ENCODE results near the gene TBK1.
"Not testable (repeated sequence)": the region's sequence is repeated elsewhere in the genome, so short reads cannot be mapped to it uniquely, and the experiment has no call there.

The TBK1 gene

GRCh38 chr12:64496839-64497400, 45.0 kb downstream of the TBK1 start:
- no peak for DNase-seq (ENCODE audit: low read depth in 2 of 2)

- no peak for DNase-seq (ENCODE audit: low read depth in 2 of 2)
These were observed 45.6 kb downstream of the TBK1 start for GRCh38 chr12:64497484-64497883.

DNA sequence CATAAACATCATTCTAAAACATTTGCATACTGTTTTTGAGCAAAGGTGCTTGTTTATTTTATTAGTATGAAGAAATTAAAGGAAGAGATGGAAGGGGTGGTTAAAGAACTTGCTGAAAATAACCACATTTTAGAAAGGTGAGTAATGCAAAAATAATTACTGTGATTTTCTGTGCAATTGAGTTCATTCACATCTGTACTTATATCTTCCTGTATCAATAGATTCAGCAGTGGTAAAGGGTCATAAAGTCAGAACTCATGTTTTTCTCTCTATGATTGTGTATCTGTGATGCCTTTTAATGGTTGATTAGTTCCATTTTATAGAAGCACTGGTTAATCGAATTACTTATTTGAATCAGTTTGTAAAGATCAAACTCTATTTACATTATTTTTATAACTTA, 46.0 kb downstream of the TBK1 start:
- DNase-seq (ENCODE audit: low read depth in 2 of 2), result no peak

GRCh38 chr12:64500394-64500793, 48.5 kb downstream of the TBK1 start:
- no peak for DNase-seq (ENCODE audit: low read depth in 2 of 2)

DNA sequence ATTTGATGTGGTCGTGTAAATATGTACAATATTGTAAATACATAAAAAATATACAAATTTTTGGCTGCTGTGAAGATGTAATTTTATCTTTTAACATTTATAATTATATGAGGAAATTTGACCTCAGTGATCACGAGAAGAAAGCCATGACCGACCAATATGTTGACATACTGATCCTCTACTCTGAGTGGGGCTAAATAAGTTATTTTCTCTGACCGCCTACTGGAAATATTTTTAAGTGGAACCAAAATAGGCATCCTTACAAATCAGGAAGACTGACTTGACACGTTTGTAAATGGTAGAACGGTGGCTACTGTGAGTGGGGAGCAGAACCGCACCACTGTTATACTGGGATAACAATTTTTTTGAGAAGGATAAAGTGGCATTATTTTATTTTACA, 49.6 kb downstream of the TBK1 start:
- no peak for DNase-seq (ENCODE audit: low read depth in 2 of 2)

DNA sequence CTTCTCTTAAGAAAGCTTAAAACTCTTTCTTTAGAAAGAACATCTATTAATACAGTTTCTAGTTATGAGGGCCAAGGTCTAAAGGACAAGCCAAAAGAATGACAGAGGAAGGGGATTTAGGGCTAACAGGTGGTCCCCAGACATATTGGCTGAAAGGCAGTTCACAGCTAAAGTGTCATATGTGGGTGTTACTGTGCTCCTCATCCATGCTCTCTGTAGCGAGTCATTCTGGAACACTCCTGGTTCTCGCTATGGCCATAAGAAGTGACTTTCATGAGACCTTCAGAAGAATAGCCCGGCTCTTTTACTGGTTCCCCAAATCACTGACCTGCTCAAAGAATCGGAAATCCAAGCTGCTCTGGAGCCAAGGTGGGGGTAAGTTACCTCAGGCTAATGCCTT, 55.0 kb downstream of the TBK1 start:
- DNase-seq (ENCODE audit: low read depth in 2 of 2), result no peak

DNA sequence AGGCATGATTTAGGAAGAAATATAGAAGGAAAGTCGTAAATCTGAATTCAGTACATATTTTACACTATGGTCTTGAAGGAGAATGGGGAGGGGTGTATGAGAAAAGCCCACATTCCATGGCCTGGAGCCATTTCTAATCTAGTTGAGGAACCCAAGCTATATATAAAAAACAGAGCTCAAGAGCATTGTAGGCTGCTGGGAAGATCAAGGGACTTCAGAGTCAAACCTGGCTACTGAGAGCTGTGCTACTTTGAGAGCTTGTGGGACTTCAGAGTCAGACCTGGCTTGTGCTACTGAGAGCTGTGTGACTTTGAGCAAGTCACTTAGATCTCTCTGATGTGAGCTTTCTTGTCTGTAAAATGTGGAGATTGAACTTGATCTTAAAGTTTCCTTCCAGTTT, 58.7 kb downstream of the TBK1 start:
- no peak for DNase-seq (ENCODE audit: low read depth in 2 of 2)

GRCh38 chr12:64518396-64518795, 66.5 kb downstream of the TBK1 start:
- DNase-seq (ENCODE audit: low read depth in 2 of 2), result no peak

DNA sequence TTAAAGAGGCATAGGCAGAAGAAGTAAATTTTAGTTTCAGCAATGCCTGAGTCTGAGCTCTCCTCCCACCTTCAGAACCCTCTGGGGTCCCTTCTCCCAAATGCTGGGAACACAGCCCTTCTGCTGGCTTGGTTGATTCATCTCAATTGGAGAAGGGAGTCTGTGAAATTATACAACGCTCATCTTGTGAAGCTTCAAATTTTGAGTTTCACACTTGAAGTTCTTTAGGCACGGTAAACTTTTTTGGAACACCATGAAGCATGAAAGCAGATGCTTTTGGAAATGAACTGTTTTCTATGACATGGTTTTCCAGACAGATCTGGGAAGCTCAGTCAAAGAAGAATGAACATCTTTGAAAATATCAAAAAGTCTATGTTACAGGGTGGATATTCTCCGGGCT, 69.9 kb downstream of the TBK1 start:
- DNase-seq (ENCODE audit: low read depth in 2 of 2), result no peak

DNA sequence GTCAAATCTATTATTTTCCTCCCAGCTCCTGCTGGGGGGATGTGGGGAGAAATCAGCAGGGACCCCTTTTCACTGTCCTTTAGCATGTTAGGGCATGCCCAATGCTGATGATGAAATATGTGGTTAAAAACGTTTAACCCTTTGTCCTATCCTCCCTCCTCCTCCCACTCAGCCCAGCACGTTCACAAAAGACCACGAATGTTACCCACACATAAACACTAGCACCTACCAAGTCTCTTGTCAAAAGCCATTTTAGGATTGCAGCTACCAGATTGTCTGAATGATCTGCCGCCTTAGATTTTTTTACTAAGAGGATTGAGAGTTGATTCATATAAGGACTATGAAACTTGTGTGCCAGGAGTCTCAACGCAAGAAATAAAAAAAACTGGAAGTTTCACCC, 70.4 kb downstream of the TBK1 start:
- DNase-seq (ENCODE audit: low read depth in 2 of 2), result no peak

DNA sequence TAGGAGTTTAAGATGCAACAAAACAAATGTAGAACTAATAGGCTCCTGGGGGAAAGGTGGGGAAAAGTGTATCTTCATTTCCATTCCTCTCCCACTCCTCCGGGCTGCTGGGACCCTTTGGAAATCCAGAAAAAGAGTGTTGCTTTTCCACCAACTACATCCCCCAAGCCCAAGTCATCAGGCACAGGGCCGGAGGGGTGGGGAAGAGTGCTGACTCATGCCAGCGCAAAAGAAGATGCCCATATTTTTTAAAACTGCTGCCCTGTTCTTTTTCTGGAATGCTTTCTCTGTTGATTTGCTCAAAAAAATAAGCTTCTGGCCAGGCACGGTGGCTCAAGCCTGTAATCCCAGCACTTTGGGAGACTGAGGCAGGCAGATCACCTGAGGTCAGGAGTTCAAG, 70.9 kb downstream of the TBK1 start:
- no peak for DNase-seq (ENCODE audit: low read depth in 2 of 2)

- DNase-seq (ENCODE audit: low read depth in 2 of 2), result not testable (repeated sequence)
These were observed 71.9 kb downstream of the TBK1 start for GRCh38 chr12:64523565-64524444.

DNA sequence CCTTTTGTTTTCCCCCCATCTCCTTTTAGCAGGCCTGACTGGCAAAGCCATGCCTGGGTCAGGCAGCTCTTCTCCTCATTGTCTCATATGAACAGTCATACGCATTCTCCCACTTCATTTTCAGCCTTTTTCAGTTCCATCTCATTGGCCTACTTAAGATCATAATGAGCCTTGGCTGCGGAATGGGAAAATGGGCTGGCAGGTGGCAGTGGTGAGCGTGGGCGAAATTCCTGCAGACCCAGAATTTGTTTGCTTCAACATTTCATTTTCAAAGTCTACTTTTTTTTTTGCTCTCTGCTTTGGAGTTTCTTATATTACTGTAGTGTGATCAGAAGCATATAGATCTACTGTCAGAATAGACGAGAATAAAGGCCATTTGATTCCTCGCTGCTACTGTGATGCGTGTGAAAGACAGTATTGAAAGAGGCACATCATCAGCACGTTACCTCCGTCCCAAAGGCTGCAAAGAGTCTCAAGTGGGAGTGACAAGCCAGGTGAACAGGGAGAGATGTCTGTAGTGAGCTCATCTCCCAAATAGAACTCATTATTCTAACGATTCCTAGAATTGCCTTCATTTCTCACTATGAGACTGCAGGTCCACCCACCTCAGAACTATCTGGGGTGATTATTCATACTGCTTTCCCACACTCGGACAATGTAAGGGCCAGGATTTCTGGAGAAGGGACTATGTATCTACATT, 73.7 kb downstream of the TBK1 start:
- DNase-seq (ENCODE audit: low read depth in 2 of 2), result no peak

- no peak for DNase-seq (ENCODE audit: low read depth in 2 of 2)
These were observed 74.9 kb downstream of the TBK1 start for GRCh38 chr12:64526859-64527258.

DNA sequence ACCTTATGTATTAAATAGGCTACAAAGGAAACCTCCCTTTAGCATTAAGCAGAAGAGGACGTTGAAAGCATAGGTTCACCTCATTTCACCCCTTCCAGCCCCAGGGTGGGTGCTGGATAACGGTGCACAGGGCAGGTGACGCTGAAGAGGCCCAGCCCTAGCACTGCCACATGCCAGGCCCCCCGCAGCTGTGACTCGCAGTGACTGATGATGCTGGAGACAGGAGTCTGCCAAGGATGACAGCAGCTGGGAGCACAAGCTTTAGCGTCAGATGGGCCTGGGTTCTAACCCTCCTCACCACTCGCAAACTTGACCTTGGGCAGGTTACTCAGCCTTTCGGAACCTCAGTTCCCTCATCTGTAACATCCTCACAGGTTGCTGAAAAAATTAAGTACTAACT, 76.7 kb downstream of the TBK1 start:
- no peak for DNase-seq (ENCODE audit: low read depth in 2 of 2)

- DNase-seq (ENCODE audit: low read depth in 2 of 2), result no peak
These were observed 78.6 kb downstream of the TBK1 start for GRCh38 chr12:64530566-64530965.

DNA sequence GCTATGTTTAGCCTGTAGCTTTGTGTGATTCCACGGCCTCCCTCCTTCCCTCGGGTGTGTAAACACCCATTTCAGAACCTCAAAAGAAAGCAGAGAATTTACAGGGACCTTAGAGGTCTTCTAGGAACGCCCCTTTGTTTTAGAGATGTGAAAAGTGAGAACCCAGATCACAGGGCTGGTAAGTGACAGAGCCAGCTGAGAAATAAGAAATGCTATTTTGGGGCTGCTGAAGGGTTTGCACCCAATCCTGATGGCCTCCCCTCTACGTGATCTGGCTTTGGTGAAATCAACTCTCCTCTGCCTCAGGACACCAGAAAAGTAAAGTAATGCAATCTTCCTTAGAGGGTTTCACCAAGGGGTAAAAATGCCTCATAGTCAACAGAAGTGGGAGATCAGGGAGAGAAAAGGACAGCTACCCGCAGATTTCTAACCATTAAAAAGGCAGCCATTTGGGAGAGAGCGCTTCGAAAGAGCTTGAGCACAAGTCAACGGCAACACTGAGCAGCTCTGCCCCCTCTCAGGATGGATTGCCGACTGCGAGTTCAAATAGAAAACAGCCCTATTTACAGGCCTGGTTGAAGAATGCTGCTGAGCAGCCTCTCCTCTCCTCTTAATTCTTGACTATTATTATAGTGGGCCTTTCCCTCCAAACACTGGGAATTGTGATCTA, 79.9 kb downstream of the TBK1 start:
- DNase-seq (ENCODE audit: low read depth in 2 of 2), result no peak

- DNase-seq (ENCODE audit: low read depth in 2 of 2), result no peak
These were observed 80.9 kb downstream of the TBK1 start for GRCh38 chr12:64532734-64533351.

- no peak for DNase-seq (ENCODE audit: low read depth in 2 of 2)
These were observed 82.8 kb downstream of the TBK1 start for GRCh38 chr12:64534672-64535199.

DNA sequence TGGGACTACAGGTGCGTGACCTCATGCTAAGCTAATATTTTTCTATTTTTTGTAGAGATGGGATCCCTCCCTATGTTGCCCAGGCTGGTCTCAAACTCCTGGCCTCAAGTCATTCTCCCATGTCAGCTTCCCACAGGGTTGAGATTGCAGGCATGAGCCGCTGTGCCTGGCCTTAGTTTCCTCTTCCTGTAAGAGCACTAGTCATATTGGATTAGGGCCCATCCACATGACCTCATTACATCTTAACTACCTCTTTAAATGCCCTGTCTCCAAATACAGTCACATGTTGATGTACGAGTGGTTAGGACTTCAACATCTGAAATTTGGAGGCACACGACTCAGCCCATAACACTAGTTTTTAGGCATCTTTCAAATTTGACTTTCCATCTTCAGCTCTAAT, 86.2 kb downstream of the TBK1 start:
- DNase-seq (ENCODE audit: low read depth in 2 of 2), result no peak

DNA sequence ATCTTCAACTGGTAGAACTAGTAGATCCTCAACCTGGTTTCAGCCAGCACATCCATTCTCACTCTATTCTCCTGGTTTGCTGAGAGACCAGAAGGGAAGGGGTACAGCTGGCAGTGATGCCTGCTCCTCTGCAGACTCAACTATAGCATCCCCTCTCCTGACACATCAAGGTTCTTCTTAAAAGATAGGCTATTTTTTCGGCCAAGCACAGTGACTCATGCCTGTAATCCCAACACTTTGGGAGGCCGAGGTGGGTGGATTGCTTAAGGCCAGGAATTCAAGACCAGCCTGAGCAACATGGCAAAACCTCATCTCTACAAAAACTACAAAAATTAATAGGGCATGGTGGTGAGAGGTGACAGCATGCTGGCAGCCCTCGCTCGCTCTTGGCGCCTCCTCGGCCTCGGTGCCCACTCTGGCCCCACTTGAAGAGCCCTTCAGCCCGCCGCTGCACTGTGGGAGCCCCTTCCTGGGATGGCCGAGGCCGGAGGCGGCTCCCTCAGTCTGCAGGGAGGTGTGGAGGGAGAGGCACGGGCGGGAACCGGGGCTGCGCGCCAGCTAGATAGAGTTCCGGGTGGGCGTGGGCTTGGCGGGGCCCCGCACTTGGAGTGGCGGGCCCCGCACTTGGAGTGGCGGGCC, 90.6 kb downstream of the TBK1 start:
- DNase-seq (ENCODE audit: low read depth in 2 of 2), result not testable (repeated sequence)

Data from stimulated activated CD8-positive, alpha-beta memory T cell treated with anti-CD3 and anti-CD28 coated beads, Interleukin-2, amount 100 ng/mL, for 48 hours (primary cell).